Measurements from ENCODE around the gene DNAH14. TPM values are rescaled to one million over a fixed set of nuclear protein-coding genes. Genes with fewer than 3 reads are reported as not detected.

The DNAH14 gene
- total RNA-seq, 4 donors from 2014 or later: 4.1 to 84.0 (median 11.4) TPM

GRCh38 chr1:225445639-225446594, 516.4 kb downstream of the DNAH14 start:
- intact Hi-C loops (cut with DNase I; ENCODE audit: low total_unique reads): no loop called here
- TF ChIP-seq POLR2A (IDR thresholded peaks at IDR 0.05) (peak; percentile 29), CTCF (IDR thresholded peaks at IDR 0.05) (no peak), POLR2AphosphoS5 (IDR thresholded peaks at IDR 0.05) (peak; percentile 22 to 51 (median 46)), EP300 (IDR thresholded peaks at IDR 0.05; ENCODE audit: low read depth) (peak; percentile 82)
- Histone ChIP-seq H3K4me3 (no peak overlapping the region), H3K36me3 (no peaks in the 10 kb centered on the region), H3K27ac (peak overlapping the region; percentile 89 to 93 (median 92)), H3K4me1 (peaks cover 43 to 92% (median 83%) of the 10 kb centered on the region in 4 donors), H3K27me3 (no peaks in the 10 kb centered on the region), H3K9me3 (no peaks in the 10 kb centered on the region)
- 33 to 46% methylated on average over 2 to 9 of the region's 9 CpGs for WGBS, 2 donors (ENCODE audit: low coverage in 1 of 2)
- in situ Hi-C loops (cut with MboI; ENCODE audit: low pct_ligation_motif_present in 1 of 4, low pct_unique_long_range_greater_than_20kb in 1 of 4, low sequenced_read_pairs in 3 of 4): no loop called here
- DNase-seq: peak; percentile 60

GRCh38 chr1:225446595-225446960, 517.1 kb downstream of the DNAH14 start:
- intact Hi-C loops (cut with DNase I; ENCODE audit: low total_unique reads): no loop called here
- in situ Hi-C loops (cut with MboI; ENCODE audit: low pct_ligation_motif_present in 1 of 4, low pct_unique_long_range_greater_than_20kb in 1 of 4, low sequenced_read_pairs in 3 of 4): no loop called here
- TF ChIP-seq POLR2A (IDR thresholded peaks at IDR 0.05) (no peak), CTCF (IDR thresholded peaks at IDR 0.05) (no peak), EP300 (IDR thresholded peaks at IDR 0.05; ENCODE audit: low read depth) (no peak), POLR2AphosphoS5 (IDR thresholded peaks at IDR 0.05) (no peak)

GRCh38 chr1:225446981-225447615, 517.6 kb downstream of the DNAH14 start:
- WGBS, 2 donors (ENCODE audit: low coverage in 1 of 2): 68 to 83% methylated on average over 4 to 9 of the region's 9 CpGs
- Histone ChIP-seq H3K27me3 (no peaks in the 10 kb centered on the region), H3K4me3 (no peak overlapping the region), H3K4me1 (peaks cover 42 to 81% (median 73%) of the 10 kb centered on the region in 4 donors), H3K27ac (peak overlapping the region; percentile 89 to 93 (median 92)), H3K36me3 (no peaks in the 10 kb centered on the region), H3K9me3 (no peaks in the 10 kb centered on the region)
- no peak for TF ChIP-seq CTCF (IDR thresholded peaks at IDR 0.05)
- TF ChIP-seq POLR2A (IDR thresholded peaks at IDR 0.05): no peak
- no peak for TF ChIP-seq EP300 (IDR thresholded peaks at IDR 0.05; ENCODE audit: low read depth)
- no peak for DNase-seq
- intact Hi-C loops (cut with DNase I; ENCODE audit: low total_unique reads) (no loop called here), in situ Hi-C loops (cut with MboI; ENCODE audit: low pct_ligation_motif_present in 1 of 4, low pct_unique_long_range_greater_than_20kb in 1 of 4, low sequenced_read_pairs in 3 of 4) (no loop called here)

More at GRCh38 chr1:225446595-225446960, 517.1 kb downstream of the DNAH14 start:
- Histone ChIP-seq H3K36me3 (no peaks in the 10 kb centered on the region), H3K27me3 (no peaks in the 10 kb centered on the region), H3K9me3 (no peaks in the 10 kb centered on the region), H3K27ac (peak overlapping the region; percentile 89 to 93 (median 92)), H3K4me1 (peaks cover 43 to 87% (median 79%) of the 10 kb centered on the region in 4 donors), H3K4me3 (no peak overlapping the region)
- WGBS, 2 donors (ENCODE audit: low coverage in 1 of 2): 61% methylated on average over 7 of the region's 7 CpGs; no CpG with 5 or more reads in 1 of the 2 donors
- DNase-seq: peak; percentile 12

- peaks cover 40 to 77% (median 69%) of the 10 kb centered on the region in 4 donors for H3K4me1 ChIP-seq
- H3K36me3 ChIP-seq: no peaks in the 10 kb centered on the region
- no peaks in the 10 kb centered on the region for H3K27me3 ChIP-seq
- TF ChIP-seq POLR2A (IDR thresholded peaks at IDR 0.05) (no peak), EP300 (IDR thresholded peaks at IDR 0.05; ENCODE audit: low read depth) (peak; percentile 91), CTCF (IDR thresholded peaks at IDR 0.05) (no peak), POLR2AphosphoS5 (IDR thresholded peaks at IDR 0.05) (peak; percentile 59 to 78 (median 70))
- no peak overlapping the region for H3K4me3 ChIP-seq
- in situ Hi-C loops (cut with MboI; ENCODE audit: low pct_ligation_motif_present in 1 of 4, low pct_unique_long_range_greater_than_20kb in 1 of 4, low sequenced_read_pairs in 3 of 4) (no loop called here), intact Hi-C loops (cut with DNase I; ENCODE audit: low total_unique reads) (no loop called here)
- peak overlapping the region; percentile 89 to 93 (median 92) for H3K27ac ChIP-seq
- H3K9me3 ChIP-seq: no peaks in the 10 kb centered on the region
- peak; percentile 61 for DNase-seq
- 53 to 80% methylated on average over 1 to 8 of the region's 8 CpGs for WGBS, 2 donors (ENCODE audit: low coverage in 1 of 2)
Observed at GRCh38 chr1:225447650-225448089, 518.2 kb downstream of the DNAH14 start.
